Measurements from ENCODE around the gene ATP6V0A1.

GRCh38 chr17:42438600-42439567 is 19.8 kb upstream of the ATP6V0A1 start:
- TF ChIP-seq L3MBTL2 (conservative IDR thresholded peaks at IDR 0.05) (no peak), BHLHE40 (IDR thresholded peaks at IDR 0.05; ENCODE audit: borderline replicate concordance) (no peak), ELF4 (IDR thresholded peaks at IDR 0.05) (no peak), SP1 (IDR thresholded peaks at IDR 0.05) (no peak), SUZ12 (IDR thresholded peaks at IDR 0.05) (no peak), CTBP1 (IDR thresholded peaks at IDR 0.05; ENCODE audit: borderline replicate concordance) (no peak), PKNOX1 (IDR thresholded peaks at IDR 0.05) (no peak), FOXM1 (IDR thresholded peaks at IDR 0.05; ENCODE audit: borderline replicate concordance) (no peak), FOXK2 (IDR thresholded peaks at IDR 0.05) (no peak), FOXA1 (IDR thresholded peaks at IDR 0.05) (no peak), TARDBP (IDR thresholded peaks at IDR 0.05) (no peak), NFRKB (IDR thresholded peaks at IDR 0.05) (no peak), ZNF384 (IDR thresholded peaks at IDR 0.05) (no peak)

All from HEK293T (cell line).